ENCODE data around the gene MYH9.

The MYH9 gene

DNA sequence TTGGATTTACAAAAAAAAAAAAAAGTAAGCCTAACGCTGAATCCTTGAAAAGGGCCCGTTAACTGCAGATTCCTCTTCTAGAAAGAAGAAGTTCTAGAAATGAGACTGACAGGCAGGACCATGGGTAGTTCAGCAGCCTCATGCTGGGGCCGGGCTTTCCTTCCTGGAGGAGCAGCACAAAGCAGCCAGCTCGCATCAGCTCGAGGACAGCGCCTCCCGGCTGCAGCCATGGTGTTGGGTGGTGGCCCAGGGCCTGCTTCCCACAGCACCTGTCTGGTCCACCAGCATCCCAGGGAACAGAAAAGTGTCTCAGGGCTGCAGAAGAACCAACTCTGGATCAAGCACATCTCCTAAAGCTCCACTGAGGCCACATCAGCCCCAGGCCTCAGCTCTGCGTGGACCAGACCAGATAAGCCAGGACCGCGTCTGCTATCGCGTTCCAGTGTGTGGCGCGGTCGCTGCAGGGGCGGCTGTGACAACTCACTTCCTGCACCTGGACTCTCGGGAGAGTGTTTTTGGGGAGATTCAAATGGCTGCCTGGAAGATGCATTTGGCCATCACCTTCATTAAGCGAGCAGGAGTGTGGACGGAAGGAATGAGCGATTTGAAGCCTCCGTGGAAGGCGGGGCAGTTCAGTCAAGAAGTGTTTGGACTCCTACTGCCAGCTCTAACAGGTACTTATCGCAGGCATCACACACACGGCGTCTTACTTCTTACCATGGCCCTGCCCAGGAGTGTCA is 53.5 kb downstream of the MYH9 start:
- peak overlapping the region in 9 of 11 experiments; percentile 67 to 80 (median 74); a peak in 15 of 22 replicates for H3K9ac ChIP-seq
- H3K9me3 ChIP-seq (replicated peaks in 1 of 11): no peaks in the 10 kb centered on the region
- H3K27ac ChIP-seq: peak overlapping the region in 9 of 11 experiments; percentile 79 to 92 (median 85); a peak in 19 of 22 replicates
- H3K4me3 ChIP-seq: peak overlapping the region in 2 of 10 experiments; percentile 31 to 42; a peak in 2 of 20 replicates
- peak overlapping the region; percentile 89 to 98 (median 93) for H3K4me2 ChIP-seq
- no peak for TF ChIP-seq Cebpa-rat (IDR thresholded peaks at IDR 0.05)
- H4K20me1 ChIP-seq: peaks cover 100% of the 10 kb centered on the region in 11 experiments
- H3K27me3 ChIP-seq: no peaks in the 10 kb centered on the region
- H3K36me3 ChIP-seq: peaks cover 54 to 100% (median 94%) of the 10 kb centered on the region in 11 experiments
- H3K4me1 ChIP-seq: peaks cover 100% of the 10 kb centered on the region in 10 experiments

DNA sequence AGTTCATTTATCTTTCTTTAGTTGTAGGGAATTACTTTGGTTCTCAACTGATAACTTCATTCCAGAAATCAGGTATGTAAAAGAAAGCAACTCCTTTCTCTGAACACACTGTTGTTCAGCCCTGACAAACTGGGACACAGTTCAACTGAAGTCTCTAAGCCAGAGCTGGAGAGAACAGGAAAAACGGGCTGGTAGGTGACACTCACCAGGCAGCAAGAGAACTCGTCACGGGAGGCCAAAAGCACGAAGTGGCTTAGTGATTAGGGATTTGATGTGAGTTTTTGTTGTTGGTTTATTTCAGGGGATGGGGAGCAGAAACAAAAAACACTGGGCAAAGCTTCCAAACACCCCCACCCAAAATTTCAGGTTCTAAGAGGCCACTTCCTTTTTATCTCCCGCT is 54.1 kb downstream of the MYH9 start:
- Histone ChIP-seq H3K36me3 (peaks cover 47 to 100% (median 89%) of the 10 kb centered on the region in 11 experiments), H3K27ac (peak overlapping the region in 9 of 11 experiments; percentile 79 to 92 (median 85); a peak in 20 of 22 replicates), H3K4me2 (peak overlapping the region; percentile 89 to 98 (median 93)), H3K4me3 (peak overlapping the region in 2 of 10 experiments; percentile 29 to 42; a peak in 2 of 20 replicates), H3K9me3 (replicated peaks in 1 of 11) (no peaks in the 10 kb centered on the region), H3K27me3 (no peaks in the 10 kb centered on the region), H4K20me1 (peaks cover 100% of the 10 kb centered on the region in 11 experiments), H3K9ac (peak overlapping the region in 10 of 11 experiments; percentile 44 to 80 (median 74); a peak in 17 of 22 replicates), H3K4me1 (peaks cover 100% of the 10 kb centered on the region in 10 experiments)
- no peak for TF ChIP-seq Cebpa-rat (IDR thresholded peaks at IDR 0.05)

DNA sequence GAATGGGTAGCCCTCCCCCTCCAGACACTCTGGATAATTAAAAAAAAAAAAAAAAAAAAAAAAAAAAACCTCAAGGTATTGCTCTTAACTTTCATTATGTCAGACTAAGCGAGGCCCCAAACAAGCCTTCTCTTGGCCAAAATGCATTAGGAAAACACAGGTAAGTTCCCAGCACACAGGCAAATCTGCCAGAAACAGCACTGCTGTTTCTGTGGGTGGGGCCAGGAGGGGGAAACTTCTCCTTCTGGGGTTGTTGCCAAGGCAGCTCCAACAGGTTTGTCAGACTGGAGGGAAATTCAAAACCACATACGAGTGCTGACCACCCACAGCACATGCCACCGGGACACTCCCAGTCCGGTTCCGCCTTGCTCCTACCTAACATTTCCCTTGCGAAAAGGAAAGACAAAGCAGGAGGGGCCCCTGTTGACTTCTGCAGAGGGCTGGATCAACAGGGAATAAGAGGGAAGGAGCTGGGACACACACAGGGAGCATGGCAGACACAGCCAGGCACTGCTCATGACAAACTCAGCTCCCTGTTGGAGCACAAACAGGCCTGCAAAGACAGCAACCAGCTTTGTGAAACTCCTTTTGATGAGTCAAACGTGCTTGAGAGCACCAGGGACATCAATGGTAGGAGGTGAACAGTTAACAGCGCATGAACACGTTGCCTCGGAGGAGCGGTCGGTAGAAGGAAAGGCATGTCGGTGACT is 55.0 kb downstream of the MYH9 start:
- peak overlapping the region; percentile 89 to 98 (median 93) for H3K4me2 ChIP-seq
- H3K9ac ChIP-seq: peak overlapping the region; percentile 44 to 80 (median 73); a peak in 20 of 22 replicates
- no peak for TF ChIP-seq Cebpa-rat (IDR thresholded peaks at IDR 0.05)
- no peaks in the 10 kb centered on the region for H3K9me3 ChIP-seq (replicated peaks in 1 of 11)
- peak overlapping the region in 7 of 10 experiments; percentile 5 to 48 (median 32); a peak in 11 of 20 replicates for H3K4me3 ChIP-seq
- peaks cover 100% of the 10 kb centered on the region in 11 experiments for H4K20me1 ChIP-seq
- H3K36me3 ChIP-seq: peaks cover 47 to 100% (median 89%) of the 10 kb centered on the region in 11 experiments
- peak overlapping the region; percentile 7 to 92 (median 83); a peak in 21 of 22 replicates for H3K27ac ChIP-seq
- peaks cover 100% of the 10 kb centered on the region in 10 experiments for H3K4me1 ChIP-seq
- H3K27me3 ChIP-seq: no peaks in the 10 kb centered on the region

DNA sequence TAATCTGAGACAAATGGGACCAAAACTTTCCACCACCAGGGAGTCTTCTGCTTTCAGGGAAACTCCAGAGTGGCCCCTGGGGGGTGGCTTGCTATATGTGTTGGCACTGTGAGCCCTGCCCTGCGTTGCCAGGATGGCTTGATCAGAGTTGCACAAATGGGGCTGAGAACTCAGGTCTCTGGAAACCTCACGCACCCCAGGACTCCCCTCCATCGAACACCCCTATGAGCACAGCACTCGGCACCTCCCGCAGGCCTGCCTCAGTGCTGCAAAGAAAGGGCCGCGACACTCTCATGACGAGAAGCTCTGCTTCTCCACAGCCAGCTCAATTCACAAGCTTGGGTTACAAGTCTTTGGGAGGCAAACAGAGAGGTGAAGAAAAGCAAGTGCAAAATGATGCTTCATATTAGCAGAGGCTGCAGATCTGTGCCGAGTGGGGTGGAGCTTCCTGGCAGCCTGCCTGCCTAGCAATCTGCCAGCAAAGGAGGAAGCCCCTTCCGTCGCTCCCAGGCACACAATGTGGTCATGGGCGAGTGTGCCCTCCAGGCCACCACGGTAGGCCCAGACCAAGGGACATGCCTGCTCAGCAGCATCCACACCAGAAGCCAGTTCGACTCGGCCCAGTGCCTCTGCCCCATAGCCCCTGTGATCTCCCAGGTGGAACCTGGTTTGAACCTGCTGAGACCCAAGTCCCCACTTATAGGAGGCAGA is 55.7 kb downstream of the MYH9 start:
- no peak for TF ChIP-seq Cebpa-rat (IDR thresholded peaks at IDR 0.05)
- Histone ChIP-seq H3K27ac (peak overlapping the region; percentile 41 to 92 (median 83); a peak in 21 of 22 replicates), H3K9me3 (replicated peaks in 1 of 11) (no peaks in the 10 kb centered on the region), H3K4me3 (peak overlapping the region in 7 of 10 experiments; percentile 24 to 48 (median 34); a peak in 15 of 20 replicates), H3K4me2 (peak overlapping the region; percentile 89 to 98 (median 93)), H3K36me3 (peaks cover 52 to 100% (median 89%) of the 10 kb centered on the region in 11 experiments), H4K20me1 (peaks cover 100% of the 10 kb centered on the region in 11 experiments), H3K9ac (peak overlapping the region; percentile 44 to 80 (median 73); a peak in 20 of 22 replicates), H3K27me3 (no peaks in the 10 kb centered on the region), H3K4me1 (peaks cover 98 to 100% (median 100%) of the 10 kb centered on the region in 10 experiments)

DNA sequence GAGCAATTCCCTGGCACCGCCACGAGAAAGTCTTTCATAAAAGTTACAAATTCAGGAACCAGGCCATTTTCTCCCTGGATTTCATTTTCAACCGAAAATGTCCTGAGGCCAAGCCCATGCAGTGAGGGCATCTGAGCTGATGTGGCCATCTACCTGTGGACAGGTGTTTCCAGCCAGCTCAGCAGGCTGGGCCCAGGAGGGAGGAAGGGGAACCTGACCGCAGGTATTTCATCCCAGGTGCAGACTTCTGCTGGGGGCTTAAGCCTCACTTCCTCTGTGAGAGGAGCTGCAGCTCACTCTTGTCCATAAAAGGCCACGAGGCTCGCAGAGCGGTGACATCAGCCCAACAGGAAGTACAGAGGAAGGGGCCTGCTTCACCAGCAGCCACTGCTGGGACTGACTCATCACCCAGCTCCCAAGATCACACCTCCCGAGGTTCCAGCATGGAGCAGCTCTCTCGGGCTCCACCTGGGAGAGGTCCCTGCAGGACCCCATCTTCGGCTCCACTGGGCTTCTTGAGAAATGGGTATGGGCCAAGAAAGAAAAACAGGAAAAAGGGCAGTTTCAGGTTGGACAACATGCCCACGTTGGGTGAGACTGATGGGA is 56.4 kb downstream of the MYH9 start:
- no peak for TF ChIP-seq Cebpa-rat (IDR thresholded peaks at IDR 0.05)
- H4K20me1 ChIP-seq: peaks cover 100% of the 10 kb centered on the region in 11 experiments
- peak overlapping the region; percentile 52 to 92 (median 83); a peak in 21 of 22 replicates for H3K27ac ChIP-seq
- H3K27me3 ChIP-seq: no peaks in the 10 kb centered on the region
- H3K4me2 ChIP-seq: peak overlapping the region; percentile 89 to 98 (median 93)
- peaks cover 91 to 100% (median 100%) of the 10 kb centered on the region in 10 experiments for H3K4me1 ChIP-seq
- peak overlapping the region in 7 of 10 experiments; percentile 32 to 52 (median 36); a peak in 16 of 20 replicates for H3K4me3 ChIP-seq
- H3K9ac ChIP-seq: peak overlapping the region; percentile 50 to 80 (median 73); a peak in 21 of 22 replicates
- H3K9me3 ChIP-seq (replicated peaks in 1 of 11): no peaks in the 10 kb centered on the region
- peaks cover 52 to 100% (median 89%) of the 10 kb centered on the region in 11 experiments for H3K36me3 ChIP-seq

DNA sequence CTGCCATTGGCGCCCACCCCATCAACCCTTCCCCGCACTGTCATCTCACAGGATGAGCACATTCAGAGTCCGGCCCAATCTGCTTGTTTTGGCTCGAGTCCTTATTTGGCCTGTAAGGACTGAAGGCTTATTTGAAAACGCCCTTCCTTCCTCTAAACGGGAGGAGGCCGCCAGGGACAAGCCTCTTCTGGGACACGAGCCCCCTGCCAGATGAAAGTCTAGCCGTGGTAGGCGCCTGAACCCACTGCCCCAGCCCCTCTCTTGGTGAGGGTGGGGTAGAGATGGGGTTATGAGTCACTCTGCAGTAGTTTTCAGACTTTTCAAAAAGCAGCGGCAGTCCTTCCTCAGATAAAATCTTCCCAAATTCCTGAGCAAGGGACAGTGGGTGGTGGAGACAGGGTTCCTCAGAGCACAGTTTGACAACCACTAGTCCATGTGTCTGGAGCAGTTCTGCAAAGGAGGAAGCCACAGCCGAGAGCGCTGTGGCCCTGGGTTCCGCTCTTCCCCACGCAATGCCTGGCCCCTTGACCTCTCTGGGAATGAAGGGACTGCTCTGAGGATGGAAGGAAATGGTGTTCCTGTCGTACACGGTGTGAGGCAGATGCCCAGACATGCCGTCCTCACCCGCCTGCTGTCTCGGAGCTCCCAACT is 57.0 kb downstream of the MYH9 start:
- Histone ChIP-seq H4K20me1 (peaks cover 100% of the 10 kb centered on the region in 11 experiments), H3K9ac (peak overlapping the region; percentile 50 to 80 (median 73); a peak in 21 of 22 replicates), H3K27me3 (no peaks in the 10 kb centered on the region), H3K36me3 (peaks cover 52 to 100% (median 89%) of the 10 kb centered on the region in 11 experiments), H3K4me2 (peak overlapping the region; percentile 89 to 98 (median 93)), H3K4me1 (peaks cover 85 to 100% (median 100%) of the 10 kb centered on the region in 10 experiments), H3K27ac (peak overlapping the region; percentile 52 to 92 (median 83); a peak in 21 of 22 replicates), H3K9me3 (replicated peaks in 1 of 11) (no peaks in the 10 kb centered on the region), H3K4me3 (peak overlapping the region in 7 of 10 experiments; percentile 8 to 52 (median 36); a peak in 13 of 20 replicates)
- no peak for TF ChIP-seq Cebpa-rat (IDR thresholded peaks at IDR 0.05)

DNA sequence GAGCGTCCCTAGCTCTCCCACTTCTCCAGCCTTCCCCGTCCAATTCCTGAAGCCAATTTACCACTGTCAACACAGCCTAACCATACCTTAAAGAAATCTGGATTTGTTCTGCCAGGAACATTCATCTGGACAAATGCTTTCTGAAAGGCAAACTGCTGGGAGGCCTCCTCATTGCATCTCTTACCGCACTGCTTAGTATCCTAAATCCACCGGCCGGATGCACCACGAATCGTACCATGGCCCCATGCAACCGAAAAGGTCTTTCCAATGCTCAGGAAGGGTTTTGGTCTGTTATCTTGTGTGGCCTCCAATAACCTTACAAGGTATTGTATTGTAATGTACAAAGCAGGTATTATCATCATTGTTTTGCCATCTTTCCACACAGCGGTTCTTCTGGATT is 57.6 kb downstream of the MYH9 start:
- Histone ChIP-seq H3K27ac (peak overlapping the region in 10 of 11 experiments; percentile 56 to 92 (median 84); a peak in 19 of 22 replicates), H3K27me3 (no peaks in the 10 kb centered on the region), H3K9me3 (replicated peaks in 1 of 11) (no peaks in the 10 kb centered on the region), H3K4me2 (peak overlapping the region; percentile 89 to 98 (median 93)), H3K36me3 (peaks cover 52 to 100% (median 89%) of the 10 kb centered on the region in 11 experiments), H3K4me1 (peaks cover 78 to 100% (median 99%) of the 10 kb centered on the region in 10 experiments), H4K20me1 (peaks cover 100% of the 10 kb centered on the region in 11 experiments), H3K4me3 (peak overlapping the region in 8 of 10 experiments; percentile 5 to 45 (median 39); a peak in 13 of 20 replicates), H3K9ac (peak overlapping the region; percentile 50 to 80 (median 73); a peak in 18 of 22 replicates)
- TF ChIP-seq Cebpa-rat (IDR thresholded peaks at IDR 0.05): no peak

Data from BLaER1 treated with 17β-estradiol and CSF1 and Interleukin-3, amounts not matched to agents 10 nM and 100 nM (cell line).